ENCODE measurements around the gene NUDT21.

Gene NUDT21

GRCh38 chr16:56460101-56460500 lies 9.0 kb upstream of the NUDT21 start:
- no peak for DNase-seq

- no peak for DNase-seq
Measured at GRCh38 chr16:56457927-56458470, 6.9 kb upstream of the NUDT21 start.

GRCh38 chr16:56451753-56452689 lies 889 bp upstream of the NUDT21 start:
- no peak for DNase-seq

GRCh38 chr16:56450275-56450985 lies 702 bp downstream of the NUDT21 start:
- no peak for DNase-seq

- DNase-seq, result no peak
Measured at GRCh38 chr16:56448005-56448404, 3.1 kb downstream of the NUDT21 start.

- DNase-seq, result no peak
Measured at GRCh38 chr16:56447286-56447685, 3.8 kb downstream of the NUDT21 start.

- DNase-seq, result no peak
Measured at GRCh38 chr16:56438038-56438437, 13.1 kb downstream of the NUDT21 start.

- DNase-seq, result no peak
Measured at GRCh38 chr16:56436258-56436657, 14.9 kb downstream of the NUDT21 start.

GRCh38 chr16:56428091-56428490 lies 23.0 kb downstream of the NUDT21 start:
- DNase-seq, result no peak

GRCh38 chr16:56426585-56426984 lies 24.5 kb downstream of the NUDT21 start:
- no peak for DNase-seq

GRCh38 chr16:56425439-56425832 lies 25.7 kb downstream of the NUDT21 start, which contains the start of gene AMFR:
AMFR (minus strand) TSS chr16:56425545; CDS start chr16:56425327, 218 bp downstream.
- DNase-seq, result peak; percentile 82

- DNase-seq, result peak; percentile 78
Measured at GRCh38 chr16:56424791-56425438, 26.2 kb downstream of the NUDT21 start.

GRCh38 chr16:56424404-56424764 lies 26.7 kb downstream of the NUDT21 start:
- no peak for DNase-seq

- DNase-seq, result no peak
Measured at GRCh38 chr16:56423584-56424403, 27.3 kb downstream of the NUDT21 start.

GRCh38 chr16:56422896-56423441 lies 28.2 kb downstream of the NUDT21 start:
- DNase-seq, result no peak

- DNase-seq, result no peak
Measured at GRCh38 chr16:56421976-56422669, 29.0 kb downstream of the NUDT21 start.

GRCh38 chr16:56421313-56421712 lies 29.8 kb downstream of the NUDT21 start:
- DNase-seq, result no peak

- DNase-seq, result no peak
Measured at GRCh38 chr16:56420613-56421012, 30.5 kb downstream of the NUDT21 start.

GRCh38 chr16:56419740-56420548 lies 31.2 kb downstream of the NUDT21 start:
- no peak for DNase-seq

- no peak for DNase-seq
Measured at GRCh38 chr16:56417138-56417537, 34.0 kb downstream of the NUDT21 start.
